Gastrocnemius medialis (tissue), 4 donors: ENCODE data around the gene RMC1.

Experiments
- POLR2A ChIP-seq, 2 donors: fragments of 450-650 bp; IDR thresholded peaks; one replicate each; pipeline ENCODE4 v1.6.1; 2017; ENCODE audit warnings: antibody characterized with exemption in 2 of 2, mild to moderate bottlenecking in 2 of 2, moderate library complexity in 2 of 2
- TF ChIP-seq, protein P1 (sequence below), 5 experiments: fragments of 450-650 bp in 3 of 5; fragments of 200-600 bp in 2 of 5; sonication (generic) in 2 of 5; IDR thresholded peaks in 4 of 5; conservative IDR thresholded peaks in 1 of 5; 1 replicate in 4 of 5; 2 replicates in 1 of 5; pipeline ENCODE4 v1.5.1; 2016 to 2019; ENCODE audit warnings: antibody characterized with exemption in 5 of 5, mild to moderate bottlenecking in 3 of 5, moderate library complexity in 3 of 5

DNA sequence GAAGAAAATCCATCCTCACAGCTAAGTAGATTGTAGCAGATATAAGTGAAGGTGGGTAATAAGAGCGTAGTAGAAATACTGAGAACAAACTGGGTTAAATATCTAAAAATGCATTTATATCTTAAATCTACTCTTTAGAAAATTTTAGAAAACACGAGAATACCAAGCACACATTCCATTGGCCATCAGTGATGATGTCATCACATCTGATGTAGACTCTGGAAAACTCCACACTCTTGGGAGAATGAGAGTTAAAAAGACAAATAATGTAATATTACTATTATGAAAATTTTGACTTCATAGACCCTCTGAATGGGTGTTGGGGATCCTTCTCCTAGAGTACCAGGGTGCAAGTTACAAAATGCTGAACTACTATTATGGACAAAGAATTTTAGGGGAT, 46.5 kb upstream of the RMC1 start:
- TF ChIP-seq, protein P1, sequence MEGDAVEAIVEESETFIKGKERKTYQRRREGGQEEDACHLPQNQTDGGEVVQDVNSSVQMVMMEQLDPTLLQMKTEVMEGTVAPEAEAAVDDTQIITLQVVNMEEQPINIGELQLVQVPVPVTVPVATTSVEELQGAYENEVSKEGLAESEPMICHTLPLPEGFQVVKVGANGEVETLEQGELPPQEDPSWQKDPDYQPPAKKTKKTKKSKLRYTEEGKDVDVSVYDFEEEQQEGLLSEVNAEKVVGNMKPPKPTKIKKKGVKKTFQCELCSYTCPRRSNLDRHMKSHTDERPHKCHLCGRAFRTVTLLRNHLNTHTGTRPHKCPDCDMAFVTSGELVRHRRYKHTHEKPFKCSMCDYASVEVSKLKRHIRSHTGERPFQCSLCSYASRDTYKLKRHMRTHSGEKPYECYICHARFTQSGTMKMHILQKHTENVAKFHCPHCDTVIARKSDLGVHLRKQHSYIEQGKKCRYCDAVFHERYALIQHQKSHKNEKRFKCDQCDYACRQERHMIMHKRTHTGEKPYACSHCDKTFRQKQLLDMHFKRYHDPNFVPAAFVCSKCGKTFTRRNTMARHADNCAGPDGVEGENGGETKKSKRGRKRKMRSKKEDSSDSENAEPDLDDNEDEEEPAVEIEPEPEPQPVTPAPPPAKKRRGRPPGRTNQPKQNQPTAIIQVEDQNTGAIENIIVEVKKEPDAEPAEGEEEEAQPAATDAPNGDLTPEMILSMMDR (IDR thresholded peaks at IDR 0.05 in 4 of 5, conservative IDR thresholded peaks at IDR 0.05 in 1 of 5): no peak
- TF ChIP-seq POLR2A (IDR thresholded peaks at IDR 0.05): no peak
